Measurements from ENCODE around the gene PRSS36. TPM values are rescaled to one million over a fixed set of nuclear protein-coding genes. Genes with fewer than 3 reads are reported as not detected.

Gene PRSS36
- total RNA-seq, 1 donor from 2014 or later, result 0.52 TPM

DNA sequence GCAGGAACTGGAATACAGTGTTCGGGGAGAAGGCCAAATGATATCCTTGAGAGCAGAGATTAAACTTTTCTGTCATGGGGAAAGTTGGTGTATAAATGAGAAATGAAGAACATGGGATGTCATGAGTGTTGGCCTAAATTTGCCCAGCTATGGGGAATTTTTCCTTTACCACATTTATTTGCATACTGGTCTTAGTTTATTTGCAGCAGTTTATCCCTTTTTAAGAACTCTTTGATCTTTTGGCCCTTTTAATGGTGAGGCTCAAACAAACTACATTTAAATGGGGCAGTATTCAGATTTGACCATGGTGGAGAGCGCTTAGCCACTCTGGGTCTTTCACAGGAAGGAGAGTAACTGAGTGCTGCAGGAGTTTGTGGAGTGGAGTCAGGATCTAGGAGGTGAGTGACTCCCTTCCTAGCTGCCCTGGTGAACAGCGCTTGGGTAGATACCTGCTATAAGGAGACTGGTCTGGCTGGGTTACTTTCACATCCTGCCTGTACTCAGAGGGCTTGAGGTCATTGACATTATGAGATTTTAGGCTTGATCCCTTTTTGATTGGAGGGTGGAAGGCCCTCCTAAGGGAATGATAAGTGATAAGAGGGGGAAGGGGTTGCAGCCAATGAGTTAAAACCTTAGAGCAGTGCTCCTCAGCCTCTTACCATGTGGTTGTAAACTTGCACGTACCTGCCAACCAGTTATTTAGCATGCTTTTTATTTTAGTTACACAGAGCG lies 42.0 kb upstream of the PRSS36 start:
- Histone ChIP-seq H3K27me3 (ENCODE audit: control insufficient read depth in 3 of 3, insufficient read depth in 3 of 3, low read length in 3 of 3) (no peaks in the 10 kb centered on the region), H3K9ac (ENCODE audit: low read depth in 1 of 3, low read length in 3 of 3) (no peak overlapping the region), H3K36me3 (ENCODE audit: control insufficient read depth in 3 of 3, insufficient read depth in 3 of 3, low read length in 3 of 3) (peaks cover 72 to 94% (median 85%) of the 10 kb centered on the region in 3 donors)

DNA sequence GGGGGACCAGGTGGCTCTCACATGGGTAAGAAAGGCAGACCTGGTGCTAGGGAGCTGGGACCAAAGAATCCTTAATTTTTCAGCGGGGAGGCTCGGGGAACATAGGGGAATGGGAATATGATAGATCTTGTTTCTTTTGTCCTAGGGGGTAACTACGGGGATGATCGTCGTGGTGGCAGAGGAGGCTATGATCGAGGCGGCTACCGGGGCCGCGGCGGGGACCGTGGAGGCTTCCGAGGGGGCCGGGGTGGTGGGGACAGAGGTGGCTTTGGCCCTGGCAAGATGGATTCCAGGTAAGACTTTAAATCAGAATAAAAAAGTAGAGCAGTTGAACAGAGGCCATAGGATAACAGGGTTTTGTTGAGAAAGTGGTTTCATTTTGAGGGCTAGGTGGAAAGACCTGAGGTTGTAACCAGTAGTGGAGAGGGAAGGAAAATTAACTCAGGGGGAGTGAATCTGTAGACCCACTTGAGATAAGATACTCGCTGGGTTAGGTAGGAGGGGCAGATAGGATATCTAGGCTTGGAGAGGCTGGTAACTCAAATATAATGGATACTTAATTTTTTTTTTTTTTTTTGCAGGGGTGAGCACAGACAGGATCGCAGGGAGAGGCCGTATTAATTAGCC lies 41.1 kb upstream of the PRSS36 start:
- Histone ChIP-seq H3K36me3 (ENCODE audit: control insufficient read depth in 3 of 3, insufficient read depth in 3 of 3, low read length in 3 of 3) (peaks cover 77 to 97% (median 89%) of the 10 kb centered on the region in 3 donors), H3K9me3 (ENCODE audit: control insufficient read depth in 3 of 3, low read length in 3 of 3) (no peaks in the 10 kb centered on the region), H3K4me3 (ENCODE audit: low read length in 3 of 3) (no peak overlapping the region), H3K4me1 (ENCODE audit: control insufficient read depth in 3 of 3, insufficient read depth in 3 of 3, low read length in 3 of 3) (peaks cover 0 to 11% (median 0%) of the 10 kb centered on the region in 3 donors), H3K9ac (ENCODE audit: low read depth in 1 of 3, low read length in 3 of 3) (no peak overlapping the region), H3K27ac (ENCODE audit: low read depth, low read length) (no peak overlapping the region), H3K27me3 (ENCODE audit: control insufficient read depth in 3 of 3, insufficient read depth in 3 of 3, low read length in 3 of 3) (no peaks in the 10 kb centered on the region)

More for the DNA sequence above, 42.0 kb upstream of the PRSS36 start:
- no peaks in the 10 kb centered on the region for H3K9me3 ChIP-seq (ENCODE audit: control insufficient read depth in 3 of 3, low read length in 3 of 3)
- no peak overlapping the region for H3K4me3 ChIP-seq (ENCODE audit: low read length in 3 of 3)
- H3K27ac ChIP-seq (ENCODE audit: low read depth, low read length), result no peak overlapping the region
- H3K4me1 ChIP-seq (ENCODE audit: control insufficient read depth in 3 of 3, insufficient read depth in 3 of 3, low read length in 3 of 3), result peaks cover 0 to 7% (median 0%) of the 10 kb centered on the region in 3 donors

DNA sequence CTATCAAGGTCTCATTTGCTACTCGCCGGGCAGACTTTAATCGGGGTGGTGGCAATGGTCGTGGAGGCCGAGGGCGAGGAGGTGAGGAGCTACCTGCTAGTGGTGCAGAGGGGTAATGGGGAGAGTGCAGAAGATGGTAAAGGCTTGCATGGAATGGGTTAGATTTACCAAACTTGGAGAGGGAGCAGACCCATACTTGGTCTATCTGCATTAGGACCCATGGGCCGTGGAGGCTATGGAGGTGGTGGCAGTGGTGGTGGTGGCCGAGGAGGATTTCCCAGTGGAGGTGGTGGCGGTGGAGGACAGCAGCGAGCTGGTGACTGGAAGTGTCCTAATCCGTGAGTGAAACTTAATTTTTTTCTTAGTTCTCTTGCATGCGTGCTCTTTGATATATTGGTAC lies 40.2 kb upstream of the PRSS36 start:
- no peak overlapping the region for H3K9ac ChIP-seq (ENCODE audit: low read depth in 1 of 3, low read length in 3 of 3)
- H3K4me3 ChIP-seq (ENCODE audit: low read length in 3 of 3), result no peak overlapping the region
- H3K27me3 ChIP-seq (ENCODE audit: control insufficient read depth in 3 of 3, insufficient read depth in 3 of 3, low read length in 3 of 3), result no peaks in the 10 kb centered on the region
- peaks cover 0 to 11% (median 0%) of the 10 kb centered on the region in 3 donors for H3K4me1 ChIP-seq (ENCODE audit: control insufficient read depth in 3 of 3, insufficient read depth in 3 of 3, low read length in 3 of 3)
- H3K36me3 ChIP-seq (ENCODE audit: control insufficient read depth in 3 of 3, insufficient read depth in 3 of 3, low read length in 3 of 3), result peaks cover 80 to 98% (median 90%) of the 10 kb centered on the region in 3 donors
- no peaks in the 10 kb centered on the region for H3K9me3 ChIP-seq (ENCODE audit: control insufficient read depth in 3 of 3, low read length in 3 of 3)
- H3K27ac ChIP-seq (ENCODE audit: low read depth, low read length), result no peak overlapping the region

DNA sequence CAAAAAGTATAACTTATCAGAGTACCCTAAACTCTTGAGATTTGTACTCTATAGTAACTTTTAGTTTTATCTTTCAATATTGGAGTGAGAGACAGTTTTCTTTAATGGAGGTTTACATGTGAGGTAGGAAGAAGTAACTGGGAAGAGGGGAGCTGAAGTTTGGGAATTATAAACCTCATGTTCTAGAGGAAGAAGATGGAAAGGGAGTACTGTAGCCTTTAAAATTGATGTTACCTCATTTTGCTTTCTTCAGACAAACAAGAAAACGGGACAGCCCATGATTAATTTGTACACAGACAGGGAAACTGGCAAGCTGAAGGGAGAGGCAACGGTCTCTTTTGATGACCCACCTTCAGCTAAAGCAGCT lies 39.5 kb upstream of the PRSS36 start:
- Histone ChIP-seq H3K4me1 (ENCODE audit: control insufficient read depth in 3 of 3, insufficient read depth in 3 of 3, low read length in 3 of 3) (peaks cover 0 to 11% (median 0%) of the 10 kb centered on the region in 3 donors), H3K27me3 (ENCODE audit: control insufficient read depth in 3 of 3, insufficient read depth in 3 of 3, low read length in 3 of 3) (no peaks in the 10 kb centered on the region), H3K27ac (ENCODE audit: low read depth, low read length) (no peak overlapping the region), H3K9ac (ENCODE audit: low read depth in 1 of 3, low read length in 3 of 3) (no peak overlapping the region), H3K9me3 (ENCODE audit: control insufficient read depth in 3 of 3, low read length in 3 of 3) (no peaks in the 10 kb centered on the region), H3K4me3 (ENCODE audit: low read length in 3 of 3) (no peak overlapping the region), H3K36me3 (ENCODE audit: control insufficient read depth in 3 of 3, insufficient read depth in 3 of 3, low read length in 3 of 3) (peaks cover 81 to 97% (median 91%) of the 10 kb centered on the region in 3 donors)

DNA sequence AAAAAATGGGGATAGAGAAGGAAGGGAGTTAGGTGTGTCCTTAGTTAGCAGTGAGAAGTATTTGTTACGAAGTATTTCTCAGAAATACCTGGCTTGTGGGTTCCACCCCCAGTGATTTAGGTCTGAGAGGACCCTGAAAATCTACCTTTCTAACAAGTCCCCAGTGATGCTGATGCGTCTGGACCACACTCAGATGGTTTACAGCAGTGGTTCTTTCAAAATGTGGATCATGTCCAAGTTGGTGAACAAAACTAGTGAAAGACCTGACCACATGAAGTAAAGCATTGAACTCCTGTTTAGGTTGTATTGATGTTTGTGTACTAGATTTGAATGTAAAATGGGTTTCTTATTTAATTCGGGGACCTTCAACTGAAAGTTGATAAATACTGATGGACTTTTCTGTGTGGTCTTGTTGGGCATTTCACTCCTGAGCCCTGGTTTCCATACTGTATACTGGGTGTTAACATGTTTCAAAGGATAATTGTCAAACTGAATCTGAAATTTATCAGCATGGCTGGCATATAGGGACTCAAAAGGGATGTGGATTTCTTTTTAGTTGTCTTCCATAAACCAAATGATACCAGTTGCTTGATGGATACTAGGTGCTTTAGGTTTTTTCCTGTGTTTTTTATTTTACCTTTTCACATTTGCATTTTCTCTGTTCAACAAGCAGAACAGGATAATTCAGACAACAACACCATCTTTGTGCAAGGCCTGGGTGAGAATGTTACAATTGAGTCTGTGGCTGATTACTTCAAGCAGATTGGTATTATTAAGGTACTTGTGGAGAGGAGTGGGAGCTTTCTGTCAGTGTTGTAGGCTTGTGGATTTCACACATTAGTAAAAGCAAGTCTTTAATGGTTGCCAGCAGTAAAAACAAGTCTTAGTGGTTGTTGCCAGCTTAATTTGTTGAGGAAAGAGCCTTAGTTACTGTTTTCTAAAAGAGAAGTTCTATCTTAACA lies 38.9 kb upstream of the PRSS36 start:
- Histone ChIP-seq H3K27me3 (ENCODE audit: control insufficient read depth in 3 of 3, insufficient read depth in 3 of 3, low read length in 3 of 3) (no peaks in the 10 kb centered on the region), H3K9me3 (ENCODE audit: control insufficient read depth in 3 of 3, low read length in 3 of 3) (no peaks in the 10 kb centered on the region), H3K27ac (ENCODE audit: low read depth, low read length) (no peak overlapping the region), H3K9ac (ENCODE audit: low read depth in 1 of 3, low read length in 3 of 3) (no peak overlapping the region), H3K4me3 (ENCODE audit: low read length in 3 of 3) (no peak overlapping the region), H3K36me3 (ENCODE audit: control insufficient read depth in 3 of 3, insufficient read depth in 3 of 3, low read length in 3 of 3) (peaks cover 79 to 96% (median 93%) of the 10 kb centered on the region in 3 donors), H3K4me1 (ENCODE audit: control insufficient read depth in 3 of 3, insufficient read depth in 3 of 3, low read length in 3 of 3) (peaks cover 4 to 16% (median 4%) of the 10 kb centered on the region in 3 donors)

DNA sequence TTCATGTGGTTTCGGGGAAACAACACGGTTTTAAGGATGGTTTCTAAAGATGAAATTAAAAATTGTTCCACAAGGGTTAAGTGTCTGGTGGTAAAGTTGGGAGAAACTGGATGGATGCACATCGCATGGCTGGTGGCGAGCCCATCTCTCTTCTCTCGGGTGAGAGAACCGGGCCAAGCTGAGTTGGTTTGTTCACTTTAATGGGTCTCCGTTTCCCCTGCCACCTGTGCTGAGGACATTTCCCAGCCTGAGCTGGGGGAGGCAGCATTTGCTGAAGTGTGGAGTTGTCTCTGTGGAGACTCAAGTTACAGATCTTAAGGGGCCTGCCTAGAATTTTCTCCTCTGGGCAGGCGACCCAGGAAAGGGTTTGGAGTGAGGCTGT lies 37.9 kb upstream of the PRSS36 start:
- Histone ChIP-seq H3K4me3 (ENCODE audit: low read length in 3 of 3) (no peak overlapping the region), H3K27ac (ENCODE audit: low read depth, low read length) (no peak overlapping the region), H3K4me1 (ENCODE audit: control insufficient read depth in 3 of 3, insufficient read depth in 3 of 3, low read length in 3 of 3) (peaks cover 13 to 25% (median 13%) of the 10 kb centered on the region in 3 donors), H3K9me3 (ENCODE audit: control insufficient read depth in 3 of 3, low read length in 3 of 3) (no peaks in the 10 kb centered on the region), H3K27me3 (ENCODE audit: control insufficient read depth in 3 of 3, insufficient read depth in 3 of 3, low read length in 3 of 3) (no peaks in the 10 kb centered on the region), H3K36me3 (ENCODE audit: control insufficient read depth in 3 of 3, insufficient read depth in 3 of 3, low read length in 3 of 3) (peaks cover 77 to 95% (median 94%) of the 10 kb centered on the region in 3 donors), H3K9ac (ENCODE audit: low read depth in 1 of 3, low read length in 3 of 3) (no peak overlapping the region)

DNA sequence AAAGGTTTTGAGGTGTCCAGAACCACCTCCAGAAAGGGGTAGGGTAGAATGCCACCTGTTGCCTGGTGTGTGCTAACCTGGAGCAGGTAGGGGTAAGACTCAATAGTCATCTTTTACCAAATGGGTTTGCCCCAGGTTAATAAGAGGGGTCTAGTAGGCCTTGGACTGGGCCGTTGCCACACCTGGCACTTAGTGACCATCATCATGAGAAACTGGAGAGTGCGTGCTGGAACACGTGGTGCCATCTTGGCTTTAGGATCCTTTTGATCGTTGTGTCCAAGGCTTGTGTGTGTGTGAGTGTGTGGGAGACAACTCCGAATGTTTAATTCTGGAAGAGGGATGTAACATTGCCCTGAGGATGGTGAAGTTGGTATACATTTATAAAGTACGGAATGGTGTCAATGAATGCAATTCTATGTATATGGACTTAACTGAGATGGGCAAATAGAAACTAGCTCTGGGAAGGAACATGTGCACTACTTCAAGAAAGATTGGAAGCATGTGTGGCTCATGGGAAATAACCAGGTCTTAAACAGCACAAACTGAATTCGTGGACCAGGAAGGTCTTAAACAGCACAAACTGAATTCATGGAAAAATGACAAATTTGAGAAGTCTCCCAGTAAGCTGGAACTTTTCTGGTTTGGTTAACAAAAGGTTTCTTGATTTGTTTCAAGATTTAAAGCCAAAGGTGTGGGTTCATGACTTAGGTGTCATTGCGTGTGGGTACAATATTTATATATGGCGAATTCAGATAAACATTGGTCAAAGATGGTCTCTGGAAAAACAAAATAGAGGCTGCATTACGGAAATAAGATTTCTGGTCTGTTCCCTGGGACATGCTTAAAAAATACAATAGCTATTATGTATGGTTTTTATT lies 37.3 kb upstream of the PRSS36 start:
- no peaks in the 10 kb centered on the region for H3K9me3 ChIP-seq (ENCODE audit: control insufficient read depth in 3 of 3, low read length in 3 of 3)
- no peak overlapping the region for H3K27ac ChIP-seq (ENCODE audit: low read depth, low read length)
- H3K9ac ChIP-seq (ENCODE audit: low read depth in 1 of 3, low read length in 3 of 3), result no peak overlapping the region
- no peaks in the 10 kb centered on the region for H3K27me3 ChIP-seq (ENCODE audit: control insufficient read depth in 3 of 3, insufficient read depth in 3 of 3, low read length in 3 of 3)
- H3K4me3 ChIP-seq (ENCODE audit: low read length in 3 of 3), result no peak overlapping the region
- peaks cover 82 to 95% (median 94%) of the 10 kb centered on the region in 3 donors for H3K36me3 ChIP-seq (ENCODE audit: control insufficient read depth in 3 of 3, insufficient read depth in 3 of 3, low read length in 3 of 3)
- peaks cover 19 to 32% (median 20%) of the 10 kb centered on the region in 3 donors for H3K4me1 ChIP-seq (ENCODE audit: control insufficient read depth in 3 of 3, insufficient read depth in 3 of 3, low read length in 3 of 3)

DNA sequence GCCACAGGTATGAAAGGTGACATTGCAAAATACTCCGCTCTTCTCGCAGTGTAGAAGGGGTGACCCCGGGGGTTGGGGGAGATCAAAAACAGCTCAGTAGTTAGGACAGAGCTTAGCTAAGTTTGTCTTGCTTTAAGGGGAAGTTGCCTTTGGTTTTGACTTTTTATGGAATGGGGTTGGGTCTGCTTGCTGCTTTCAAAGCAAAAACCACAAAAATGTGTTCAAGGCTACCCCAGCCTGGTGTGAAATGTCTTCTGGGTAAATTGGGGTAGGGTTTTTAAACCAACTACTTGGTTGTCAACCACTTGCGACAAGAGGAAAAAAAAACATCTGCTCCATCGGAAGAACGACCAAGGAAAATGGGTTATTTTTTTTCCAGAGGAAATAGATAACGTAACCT lies 36.3 kb upstream of the PRSS36 start:
- H3K9ac ChIP-seq (ENCODE audit: low read depth in 1 of 3, low read length in 3 of 3), result no peak overlapping the region
- no peak overlapping the region for H3K27ac ChIP-seq (ENCODE audit: low read depth, low read length)
- H3K4me1 ChIP-seq (ENCODE audit: control insufficient read depth in 3 of 3, insufficient read depth in 3 of 3, low read length in 3 of 3), result peaks cover 28 to 42% (median 29%) of the 10 kb centered on the region in 3 donors
- H3K9me3 ChIP-seq (ENCODE audit: control insufficient read depth in 3 of 3, low read length in 3 of 3), result no peaks in the 10 kb centered on the region
- H3K4me3 ChIP-seq (ENCODE audit: low read length in 3 of 3), result no peak overlapping the region
- H3K36me3 ChIP-seq (ENCODE audit: control insufficient read depth in 3 of 3, insufficient read depth in 3 of 3, low read length in 3 of 3), result peaks cover 72 to 85% (median 84%) of the 10 kb centered on the region in 3 donors
- no peaks in the 10 kb centered on the region for H3K27me3 ChIP-seq (ENCODE audit: control insufficient read depth in 3 of 3, insufficient read depth in 3 of 3, low read length in 3 of 3)

DNA sequence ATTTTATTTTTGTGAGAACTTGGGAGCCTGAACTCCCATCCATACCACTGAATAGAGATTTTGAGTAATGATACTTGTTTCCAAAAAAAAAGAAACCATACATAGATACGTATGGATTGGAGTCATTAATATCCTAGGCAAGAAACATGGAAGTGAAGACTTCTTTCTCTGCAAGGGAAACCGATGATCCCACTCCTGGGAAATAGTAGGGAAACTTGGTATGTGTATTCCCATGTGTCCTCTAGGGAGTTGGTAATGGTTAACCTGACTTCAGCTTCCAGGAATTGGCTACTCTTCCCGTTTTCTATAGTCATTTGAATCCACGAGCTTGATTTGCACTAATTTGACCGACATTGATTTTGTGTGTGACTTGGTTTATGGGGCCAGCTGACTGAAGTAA lies 35.5 kb upstream of the PRSS36 start:
- peaks cover 32 to 42% (median 32%) of the 10 kb centered on the region in 3 donors for H3K4me1 ChIP-seq (ENCODE audit: control insufficient read depth in 3 of 3, insufficient read depth in 3 of 3, low read length in 3 of 3)
- H3K9me3 ChIP-seq (ENCODE audit: control insufficient read depth in 3 of 3, low read length in 3 of 3), result no peaks in the 10 kb centered on the region
- H3K27ac ChIP-seq (ENCODE audit: low read depth, low read length), result no peak overlapping the region
- H3K9ac ChIP-seq (ENCODE audit: low read depth in 1 of 3, low read length in 3 of 3), result no peak overlapping the region
- H3K36me3 ChIP-seq (ENCODE audit: control insufficient read depth in 3 of 3, insufficient read depth in 3 of 3, low read length in 3 of 3), result peaks cover 63 to 77% (median 76%) of the 10 kb centered on the region in 3 donors
- no peak overlapping the region for H3K4me3 ChIP-seq (ENCODE audit: low read length in 3 of 3)
- H3K27me3 ChIP-seq (ENCODE audit: control insufficient read depth in 3 of 3, insufficient read depth in 3 of 3, low read length in 3 of 3), result no peaks in the 10 kb centered on the region
